ENCODE measurements around the gene TMEM31.

DNA sequence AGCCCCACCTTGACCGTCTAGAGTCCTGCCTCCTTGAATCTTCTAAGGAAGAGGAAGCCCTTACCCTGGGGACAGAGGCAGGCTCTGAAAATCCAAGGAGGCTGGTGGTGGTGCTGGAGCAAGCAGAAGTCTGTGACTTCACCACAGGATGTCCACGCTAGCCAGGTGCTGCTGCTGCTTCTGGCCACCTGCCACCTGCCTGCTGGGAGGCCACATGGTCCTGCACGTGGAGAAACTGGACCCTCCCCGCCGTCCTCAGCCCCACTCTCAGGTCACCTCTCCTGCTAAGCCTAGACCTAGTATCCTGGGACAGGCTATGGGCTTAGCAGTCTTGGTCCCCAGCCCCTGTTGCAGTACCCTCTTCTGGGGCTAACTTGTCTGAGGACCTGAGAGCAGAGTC is 15.8 kb downstream of the TMEM31 start:
- no peak for TF ChIP-seq EZH2 (IDR thresholded peaks at IDR 0.05; ENCODE audit: borderline replicate concordance, low read length)
- no peak for TF ChIP-seq CTCF (IDR thresholded peaks at IDR 0.05; ENCODE audit: low read length)

Data from OCI-LY1 (cell line).